Chondrocyte (in vitro differentiated cells): ENCODE data around the gene ATP1A1. TPM values are rescaled to one million over a fixed set of nuclear protein-coding genes. Genes with fewer than 3 reads are reported as not detected.

Source experiments
- DNase-seq: peaks from one replicate; pipeline ENCODE4 v3.0.0; 2021; ENCODE audit warnings: mixed read lengths, low spot score
- H3K27ac Mint-ChIP-seq: one replicate; pipeline ENCODE4 v1.8.0; 2021; ENCODE audit warnings: mild to moderate bottlenecking, moderate library complexity, mixed read lengths; ENCODE audit not compliant: unreplicated experiment
- H3K27me3 Mint-ChIP-seq: 2 replicates; pipeline ENCODE4 v1.8.0; 2021; ENCODE audit warnings: low read depth, mixed read lengths
- H3K36me3 Mint-ChIP-seq: 2 replicates; pipeline ENCODE4 v1.8.0; 2021; ENCODE audit warnings: low read depth, mixed read lengths
- H3K4me1 Mint-ChIP-seq: 2 replicates; pipeline ENCODE4 v1.8.0; 2021; ENCODE audit warnings: low read depth, mild to moderate bottlenecking, mixed read lengths
- H3K4me3 Mint-ChIP-seq: one replicate; pipeline ENCODE4 v1.8.0; 2021; ENCODE audit warnings: mild to moderate bottlenecking, moderate library complexity, mixed read lengths; ENCODE audit not compliant: unreplicated experiment
- H3K9me3 Mint-ChIP-seq: 2 replicates; pipeline ENCODE4 v1.8.0; 2021; ENCODE audit warnings: low read depth, mixed read lengths
- total RNA-seq: library from RNA; stranded (reverse); gene quantifications from 3 replicates; pipeline ENCODE4 v1.2.1, GENCODE V29; 2021
- TF ChIP-seq, protein P1 (sequence below): fragments of 200-600 bp; sonication (generic); IDR thresholded peaks from 2 replicates; pipeline ENCODE4 v1.5.0; 2021; ENCODE audit warnings: antibody characterized with exemption, mild to moderate bottlenecking, moderate library complexity

ATP1A1 gene
- total RNA-seq, 1 donor from 2014 or later, result 188 TPM

DNA sequence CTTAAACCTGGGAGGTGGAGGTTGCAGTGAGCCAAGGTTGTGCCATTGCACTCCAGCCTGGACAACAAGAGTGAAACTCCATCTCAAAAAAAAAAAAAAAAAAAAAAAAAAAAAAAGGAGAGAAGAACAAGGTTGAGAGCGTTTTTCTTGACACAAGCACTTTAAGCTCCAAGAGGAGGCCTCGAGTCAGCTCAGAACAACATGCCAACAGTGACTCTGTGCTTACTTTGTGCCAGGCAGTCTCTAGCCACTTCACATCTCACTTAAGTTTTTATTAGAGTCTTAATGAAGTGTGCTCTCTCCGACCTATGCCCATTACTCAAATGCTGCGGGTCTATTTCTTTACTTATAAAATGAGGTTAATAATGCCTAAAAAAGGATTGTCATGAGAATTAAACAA, 13.0 kb downstream of the ATP1A1 start:
- H3K27me3 Mint-ChIP-seq, result no peaks in the 10 kb centered on the region
- TF ChIP-seq, protein P1, sequence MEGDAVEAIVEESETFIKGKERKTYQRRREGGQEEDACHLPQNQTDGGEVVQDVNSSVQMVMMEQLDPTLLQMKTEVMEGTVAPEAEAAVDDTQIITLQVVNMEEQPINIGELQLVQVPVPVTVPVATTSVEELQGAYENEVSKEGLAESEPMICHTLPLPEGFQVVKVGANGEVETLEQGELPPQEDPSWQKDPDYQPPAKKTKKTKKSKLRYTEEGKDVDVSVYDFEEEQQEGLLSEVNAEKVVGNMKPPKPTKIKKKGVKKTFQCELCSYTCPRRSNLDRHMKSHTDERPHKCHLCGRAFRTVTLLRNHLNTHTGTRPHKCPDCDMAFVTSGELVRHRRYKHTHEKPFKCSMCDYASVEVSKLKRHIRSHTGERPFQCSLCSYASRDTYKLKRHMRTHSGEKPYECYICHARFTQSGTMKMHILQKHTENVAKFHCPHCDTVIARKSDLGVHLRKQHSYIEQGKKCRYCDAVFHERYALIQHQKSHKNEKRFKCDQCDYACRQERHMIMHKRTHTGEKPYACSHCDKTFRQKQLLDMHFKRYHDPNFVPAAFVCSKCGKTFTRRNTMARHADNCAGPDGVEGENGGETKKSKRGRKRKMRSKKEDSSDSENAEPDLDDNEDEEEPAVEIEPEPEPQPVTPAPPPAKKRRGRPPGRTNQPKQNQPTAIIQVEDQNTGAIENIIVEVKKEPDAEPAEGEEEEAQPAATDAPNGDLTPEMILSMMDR, result no peak
- H3K4me3 Mint-ChIP-seq, result no peak overlapping the region
- H3K4me1 Mint-ChIP-seq, result peaks cover 22% of the 10 kb centered on the region
- H3K27ac Mint-ChIP-seq, result no peak overlapping the region
- peaks cover 40% of the 10 kb centered on the region for H3K36me3 Mint-ChIP-seq
- no peaks in the 10 kb centered on the region for H3K9me3 Mint-ChIP-seq
- DNase-seq, result no peak

DNA sequence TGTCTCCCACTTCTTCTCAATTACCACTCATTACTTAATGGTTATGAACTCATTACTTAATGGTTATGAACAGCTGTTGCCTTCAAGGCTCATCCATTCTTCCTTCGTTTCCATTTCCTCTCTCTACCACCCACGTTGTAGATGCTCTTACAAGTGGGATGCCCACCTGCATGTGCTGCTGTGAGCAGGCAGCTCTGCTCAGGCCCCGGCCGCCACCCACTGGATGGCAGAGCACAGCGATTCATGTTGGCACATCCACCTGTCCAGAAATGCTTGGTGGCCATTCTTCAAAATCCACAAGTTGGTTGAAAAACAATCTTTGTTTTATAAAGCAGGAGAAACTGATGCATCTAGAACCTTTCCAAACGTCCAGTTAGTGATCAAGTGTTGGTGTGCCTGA, 14.5 kb downstream of the ATP1A1 start:
- H3K36me3 Mint-ChIP-seq, result peaks cover 47% of the 10 kb centered on the region
- H3K9me3 Mint-ChIP-seq, result no peaks in the 10 kb centered on the region
- H3K27me3 Mint-ChIP-seq, result no peaks in the 10 kb centered on the region
- no peak for DNase-seq
- H3K4me1 Mint-ChIP-seq, result peaks cover 13% of the 10 kb centered on the region
- H3K4me3 Mint-ChIP-seq, result no peak overlapping the region
- TF ChIP-seq, protein P1, result no peak
- H3K27ac Mint-ChIP-seq, result no peak overlapping the region

DNA sequence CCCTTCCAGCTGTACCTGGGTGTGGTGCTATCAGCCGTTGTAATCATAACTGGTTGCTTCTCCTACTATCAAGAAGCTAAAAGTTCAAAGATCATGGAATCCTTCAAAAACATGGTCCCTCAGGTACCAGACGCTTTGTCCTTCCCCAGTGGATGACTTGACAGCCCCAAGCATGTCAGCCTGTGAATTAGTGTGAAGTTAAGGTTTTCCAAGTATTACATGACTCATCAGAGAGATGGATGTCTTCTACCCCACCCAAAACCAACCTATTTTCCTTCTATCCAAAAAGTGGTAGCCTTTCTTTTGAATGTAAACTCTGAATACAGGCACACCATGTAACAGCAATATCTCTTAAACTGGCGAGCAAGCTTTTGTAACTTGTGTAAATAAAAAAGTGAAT, 15.1 kb downstream of the ATP1A1 start:
- TF ChIP-seq, protein P1, result no peak
- Mint-ChIP-seq H3K4me1 (peaks cover 13% of the 10 kb centered on the region), H3K27me3 (no peaks in the 10 kb centered on the region), H3K36me3 (peaks cover 53% of the 10 kb centered on the region), H3K9me3 (no peaks in the 10 kb centered on the region), H3K4me3 (no peak overlapping the region), H3K27ac (no peak overlapping the region)
- DNase-seq, result no peak

DNA sequence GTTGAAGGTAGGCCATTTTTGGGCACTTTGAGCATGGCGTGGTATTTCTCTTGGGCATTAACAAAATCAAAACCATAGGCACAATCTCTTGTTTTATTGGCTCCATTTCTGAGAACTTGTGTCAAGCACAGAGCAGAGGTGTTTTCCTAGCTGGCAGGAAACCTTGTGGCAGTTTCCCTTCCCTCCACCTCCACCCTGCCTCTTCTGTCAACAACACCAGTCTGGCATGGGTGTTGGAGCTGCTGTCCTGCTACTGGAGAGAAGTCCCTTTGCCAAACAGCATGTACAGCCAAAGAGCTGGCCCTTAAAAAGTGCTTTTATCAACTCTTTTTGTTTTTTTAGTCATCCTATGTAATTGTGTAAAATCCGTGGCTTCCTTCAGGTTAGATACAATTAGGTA, 16.0 kb downstream of the ATP1A1 start:
- Mint-ChIP-seq H3K36me3 (peaks cover 58% of the 10 kb centered on the region), H3K4me1 (peaks cover 8% of the 10 kb centered on the region), H3K4me3 (no peak overlapping the region), H3K27me3 (no peaks in the 10 kb centered on the region), H3K9me3 (no peaks in the 10 kb centered on the region), H3K27ac (no peak overlapping the region)
- no peak for DNase-seq
- TF ChIP-seq, protein P1, result no peak

DNA sequence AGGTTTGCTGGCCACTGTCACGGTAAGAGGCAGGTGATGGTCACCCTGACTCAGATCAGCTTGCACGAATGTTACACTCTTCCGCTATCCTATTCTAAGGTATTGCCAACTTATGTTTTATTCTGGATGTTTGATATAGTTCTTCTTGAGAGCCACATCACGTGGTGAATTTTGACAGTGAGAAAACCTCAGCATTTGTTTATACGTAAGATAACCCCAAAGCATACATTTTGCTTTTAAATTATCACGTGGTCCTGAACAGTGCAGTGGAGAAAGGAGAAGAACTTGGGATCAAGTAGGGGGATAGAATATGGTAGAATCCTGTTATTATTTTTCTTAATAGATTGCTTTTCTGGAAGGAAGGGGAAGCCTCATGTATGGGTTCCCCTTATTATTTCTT, 16.6 kb downstream of the ATP1A1 start:
- Mint-ChIP-seq H3K36me3 (peaks cover 61% of the 10 kb centered on the region), H3K4me3 (no peak overlapping the region), H3K4me1 (peaks cover 12% of the 10 kb centered on the region), H3K27me3 (no peaks in the 10 kb centered on the region), H3K9me3 (no peaks in the 10 kb centered on the region), H3K27ac (no peak overlapping the region)
- DNase-seq, result no peak
- TF ChIP-seq, protein P1, result no peak
